ENCODE measurements around the gene HADHB.
A peak's percentile ranks its signal among the peaks of the same experiment; 100 is the strongest.

HADHB gene

DNA sequence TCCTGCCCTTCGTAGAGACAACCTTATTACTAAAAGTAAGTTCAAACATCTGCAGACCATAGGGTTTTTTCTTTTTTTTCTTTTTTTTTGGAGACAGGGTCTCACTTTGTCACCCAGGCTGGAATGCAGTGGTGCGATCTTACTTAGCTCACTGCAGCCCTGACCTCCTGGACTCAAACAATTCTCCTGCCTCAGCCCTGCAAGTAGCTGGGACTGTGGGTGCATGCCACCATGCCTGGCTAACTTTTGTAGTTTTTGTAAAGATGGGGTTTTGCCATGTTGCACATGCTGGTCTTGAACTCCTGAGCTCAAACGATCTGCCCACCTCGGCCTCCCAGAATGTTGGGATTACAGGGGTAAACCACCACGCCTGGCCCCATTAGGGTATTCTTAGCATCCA is 32.7 kb upstream of the HADHB start:
- H3K27ac ChIP-seq (replicated peaks), result no peak overlapping the region
- no peak for DNase-seq (ENCODE audit: low read depth in 1 of 2, low spot score in 1 of 2)
- H3K27me3 ChIP-seq (ENCODE audit: insufficient read depth, poor library complexity, severe bottlenecking), result no peaks in the 10 kb centered on the region
- H3K4me3 ChIP-seq (replicated peaks; ENCODE audit: insufficient read depth, low read length), result no peak overlapping the region
- TF ChIP-seq, protein P1, sequence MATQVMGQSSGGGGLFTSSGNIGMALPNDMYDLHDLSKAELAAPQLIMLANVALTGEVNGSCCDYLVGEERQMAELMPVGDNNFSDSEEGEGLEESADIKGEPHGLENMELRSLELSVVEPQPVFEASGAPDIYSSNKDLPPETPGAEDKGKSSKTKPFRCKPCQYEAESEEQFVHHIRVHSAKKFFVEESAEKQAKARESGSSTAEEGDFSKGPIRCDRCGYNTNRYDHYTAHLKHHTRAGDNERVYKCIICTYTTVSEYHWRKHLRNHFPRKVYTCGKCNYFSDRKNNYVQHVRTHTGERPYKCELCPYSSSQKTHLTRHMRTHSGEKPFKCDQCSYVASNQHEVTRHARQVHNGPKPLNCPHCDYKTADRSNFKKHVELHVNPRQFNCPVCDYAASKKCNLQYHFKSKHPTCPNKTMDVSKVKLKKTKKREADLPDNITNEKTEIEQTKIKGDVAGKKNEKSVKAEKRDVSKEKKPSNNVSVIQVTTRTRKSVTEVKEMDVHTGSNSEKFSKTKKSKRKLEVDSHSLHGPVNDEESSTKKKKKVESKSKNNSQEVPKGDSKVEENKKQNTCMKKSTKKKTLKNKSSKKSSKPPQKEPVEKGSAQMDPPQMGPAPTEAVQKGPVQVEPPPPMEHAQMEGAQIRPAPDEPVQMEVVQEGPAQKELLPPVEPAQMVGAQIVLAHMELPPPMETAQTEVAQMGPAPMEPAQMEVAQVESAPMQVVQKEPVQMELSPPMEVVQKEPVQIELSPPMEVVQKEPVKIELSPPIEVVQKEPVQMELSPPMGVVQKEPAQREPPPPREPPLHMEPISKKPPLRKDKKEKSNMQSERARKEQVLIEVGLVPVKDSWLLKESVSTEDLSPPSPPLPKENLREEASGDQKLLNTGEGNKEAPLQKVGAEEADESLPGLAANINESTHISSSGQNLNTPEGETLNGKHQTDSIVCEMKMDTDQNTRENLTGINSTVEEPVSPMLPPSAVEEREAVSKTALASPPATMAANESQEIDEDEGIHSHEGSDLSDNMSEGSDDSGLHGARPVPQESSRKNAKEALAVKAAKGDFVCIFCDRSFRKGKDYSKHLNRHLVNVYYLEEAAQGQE (IDR thresholded peaks at IDR 0.05; ENCODE audit: insufficient replicate concordance, low read depth), result no peak
- TF ChIP-seq, protein P2, sequence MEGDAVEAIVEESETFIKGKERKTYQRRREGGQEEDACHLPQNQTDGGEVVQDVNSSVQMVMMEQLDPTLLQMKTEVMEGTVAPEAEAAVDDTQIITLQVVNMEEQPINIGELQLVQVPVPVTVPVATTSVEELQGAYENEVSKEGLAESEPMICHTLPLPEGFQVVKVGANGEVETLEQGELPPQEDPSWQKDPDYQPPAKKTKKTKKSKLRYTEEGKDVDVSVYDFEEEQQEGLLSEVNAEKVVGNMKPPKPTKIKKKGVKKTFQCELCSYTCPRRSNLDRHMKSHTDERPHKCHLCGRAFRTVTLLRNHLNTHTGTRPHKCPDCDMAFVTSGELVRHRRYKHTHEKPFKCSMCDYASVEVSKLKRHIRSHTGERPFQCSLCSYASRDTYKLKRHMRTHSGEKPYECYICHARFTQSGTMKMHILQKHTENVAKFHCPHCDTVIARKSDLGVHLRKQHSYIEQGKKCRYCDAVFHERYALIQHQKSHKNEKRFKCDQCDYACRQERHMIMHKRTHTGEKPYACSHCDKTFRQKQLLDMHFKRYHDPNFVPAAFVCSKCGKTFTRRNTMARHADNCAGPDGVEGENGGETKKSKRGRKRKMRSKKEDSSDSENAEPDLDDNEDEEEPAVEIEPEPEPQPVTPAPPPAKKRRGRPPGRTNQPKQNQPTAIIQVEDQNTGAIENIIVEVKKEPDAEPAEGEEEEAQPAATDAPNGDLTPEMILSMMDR (IDR thresholded peaks at IDR 0.05; ENCODE audit: insufficient read depth, low read length), result no peak
- no peak for TF ChIP-seq SPI1 (IDR thresholded peaks at IDR 0.05; ENCODE audit: borderline replicate concordance, low read depth)
- TF ChIP-seq GABPA (IDR thresholded peaks at IDR 0.05; ENCODE audit: low read depth), result no peak

DNA sequence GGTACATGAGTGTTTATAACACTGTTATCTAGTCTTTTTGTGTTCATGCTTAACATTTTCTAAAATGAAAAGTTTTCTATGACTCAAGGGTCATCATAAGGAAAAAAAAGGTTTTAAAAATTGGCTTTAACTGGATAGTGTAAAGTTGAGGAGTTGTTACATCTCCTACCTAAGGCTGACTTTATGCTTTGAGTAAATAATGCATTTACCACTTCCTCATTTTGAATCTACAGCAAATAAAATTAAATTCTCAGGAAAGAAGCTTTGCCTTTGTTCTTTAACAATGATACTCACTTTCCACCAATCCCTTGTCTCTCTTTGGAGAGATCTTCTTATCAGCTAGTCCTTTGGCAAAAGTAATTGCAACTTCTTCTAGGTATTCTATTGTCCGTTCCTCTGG is 30.0 kb upstream of the HADHB start:
- Histone ChIP-seq H3K27me3 (ENCODE audit: insufficient read depth, poor library complexity, severe bottlenecking) (no peaks in the 10 kb centered on the region), H3K4me3 (replicated peaks; ENCODE audit: insufficient read depth, low read length) (no peak overlapping the region), H3K27ac (replicated peaks) (no peak overlapping the region)
- no peak for DNase-seq (ENCODE audit: low read depth in 1 of 2, low spot score in 1 of 2)
- TF ChIP-seq SPI1 (IDR thresholded peaks at IDR 0.05; ENCODE audit: borderline replicate concordance, low read depth) (peak; percentile 79), GABPA (IDR thresholded peaks at IDR 0.05; ENCODE audit: low read depth) (no peak)
- TF ChIP-seq, protein P2 (IDR thresholded peaks at IDR 0.05; ENCODE audit: insufficient read depth, low read length), result no peak
- TF ChIP-seq, protein P1 (IDR thresholded peaks at IDR 0.05; ENCODE audit: insufficient replicate concordance, low read depth), result no peak

DNA sequence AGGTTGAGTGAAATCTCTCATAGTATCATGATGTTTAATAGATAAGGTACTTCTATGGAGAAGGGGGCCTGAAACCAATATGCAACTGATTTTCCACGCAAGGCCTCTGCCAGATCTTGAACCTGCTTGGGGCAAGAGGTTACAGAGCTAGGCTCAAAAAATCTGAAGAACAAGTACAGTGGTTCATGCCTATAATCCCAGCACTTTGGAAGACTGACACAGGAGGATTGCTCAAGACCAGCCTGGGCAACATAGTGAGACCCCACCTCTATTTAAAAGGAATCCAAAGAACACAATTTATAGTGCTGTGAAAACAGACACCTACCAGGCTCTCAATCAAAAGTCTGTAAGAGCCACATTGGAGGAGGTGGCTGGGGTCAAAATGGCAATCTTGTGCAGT is 28.9 kb upstream of the HADHB start:
- TF ChIP-seq GABPA (IDR thresholded peaks at IDR 0.05; ENCODE audit: low read depth) (no peak), SPI1 (IDR thresholded peaks at IDR 0.05; ENCODE audit: borderline replicate concordance, low read depth) (no peak), POLR2AphosphoS5 (IDR thresholded peaks at IDR 0.05; ENCODE audit: low read depth) (no peak)
- TF ChIP-seq, protein P1 (IDR thresholded peaks at IDR 0.05; ENCODE audit: insufficient replicate concordance, low read depth), result no peak
- TF ChIP-seq, protein P2 (IDR thresholded peaks at IDR 0.05; ENCODE audit: insufficient read depth, low read length), result no peak
- no peak for DNase-seq (ENCODE audit: low read depth in 1 of 2, low spot score in 1 of 2)
- Histone ChIP-seq H3K27ac (replicated peaks) (no peak overlapping the region), H3K27me3 (ENCODE audit: insufficient read depth, poor library complexity, severe bottlenecking) (no peaks in the 10 kb centered on the region), H3K4me3 (replicated peaks; ENCODE audit: insufficient read depth, low read length) (no peak overlapping the region)
